Gastroesophageal sphincter (tissue), 4 donors: ENCODE results near the gene ZNF529. TPM values are rescaled to one million over a fixed set of nuclear protein-coding genes. Genes with fewer than 3 reads are reported as not detected.

Experiments used
- ATAC-seq: fragments of 150-250 bp; one replicate; pipeline ENCODE4 v1.9.1; 2016; ENCODE audit warnings: mild to moderate bottlenecking, moderate library complexity
- H3K27ac ChIP-seq, 4 donors: fragments of 200-600 bp; sonication (generic) in 3 of 4; 1 replicate in 3 of 4; 2 replicates in 1 of 4; pipeline ENCODE4 v1.5.1; 2016 to 2019
- H3K27me3 ChIP-seq: fragments of 200-600 bp; sonication (generic); one replicate; pipeline ENCODE4 v1.5.1; 2019
- H3K36me3 ChIP-seq, 2 donors: fragments of 200-600 bp; sonication (generic); one replicate each; pipeline ENCODE4 v1.5.1; 2019; ENCODE audit warnings: control low read depth in 1 of 2
- H3K4me1 ChIP-seq, 3 donors: fragments of 200-600 bp; sonication (generic); 1 replicate in 2 of 3; 2 replicates in 1 of 3; pipeline ENCODE4 v1.5.1; 2016 to 2019; ENCODE audit warnings: control low read depth in 2 of 3
- H3K4me3 ChIP-seq, 2 donors: fragments of 200-600 bp; sonication (generic); one replicate each; pipeline ENCODE4 v1.5.1; 2019; ENCODE audit warnings: mild to moderate bottlenecking in 1 of 2, moderate library complexity in 1 of 2
- H3K9me3 ChIP-seq, 3 donors: fragments of 200-600 bp; sonication (generic); one replicate each; pipeline ENCODE4 v1.5.1; 2017 to 2019; ENCODE audit warnings: control low read depth in 2 of 3
- CTCF ChIP-seq, 4 experiments: fragments of 200-600 bp in 2 of 4; fragments of 450-650 bp in 2 of 4; sonication (generic) in 1 of 4; IDR thresholded peaks; one replicate each; pipeline ENCODE4 v1.5.1; 2017 to 2019; ENCODE audit warnings: antibody characterized with exemption in 4 of 4, mild to moderate bottlenecking in 2 of 4, moderate library complexity in 2 of 4
- EP300 ChIP-seq: sonication (generic); formaldehyde crosslinking; IDR thresholded peaks from one replicate; pipeline ENCODE4 v1.6.1; 2017; ENCODE audit warnings: antibody characterized with exemption, mild to moderate bottlenecking
- POLR2A ChIP-seq, 2 donors: fragments of 450-650 bp; IDR thresholded peaks; one replicate each; pipeline ENCODE4 v1.6.1; 2017; ENCODE audit warnings: antibody characterized with exemption in 2 of 2, mild to moderate bottlenecking in 2 of 2, moderate library complexity in 1 of 2
- POLR2AphosphoS5 ChIP-seq: sonication (generic); formaldehyde crosslinking; IDR thresholded peaks from one replicate; pipeline ENCODE4 v1.6.1; 2017; ENCODE audit warnings: antibody characterized with exemption
- WGBS, 2 donors: methylation state at CpG; one replicate each; pipeline ENCODE4 v1.1.5; 2018; ENCODE audit warnings: low coverage in 1 of 2; 5-methylcytosine and 5-hydroxymethylcytosine counted together
- total RNA-seq, 4 donors: library from RNA; depleted of rRNA; stranded (reverse); fragments of >200 nt; gene quantifications; one replicate each; pipeline ENCODE4 v1.1.0, GENCODE V29; 2016

The ZNF529 gene
- total RNA-seq, 4 donors from 2014 or later, result 13.2 to 25.2 (median 16.2) TPM

- WGBS, 2 donors, result 72% methylated on average over 3 of the region's 4 CpGs; no CpG with 5 or more reads in 1 of the 2 donors
- ATAC-seq, result no peak
- peaks cover 0 to 61% of the 10 kb centered on the region in 2 donors for H3K36me3 ChIP-seq
- no peak for TF ChIP-seq POLR2A (IDR thresholded peaks at IDR 0.05)
- no peak for TF ChIP-seq POLR2AphosphoS5
- no peak for TF ChIP-seq EP300
- no peak for TF ChIP-seq CTCF (IDR thresholded peaks at IDR 0.05)
- H3K27me3 ChIP-seq, result no peaks in the 10 kb centered on the region
- H3K27ac ChIP-seq, result no peak overlapping the region
- no peak overlapping the region for H3K4me3 ChIP-seq
- H3K4me1 ChIP-seq, result peaks cover 0 to 21% (median 5%) of the 10 kb centered on the region in 3 donors
- peaks cover 0 to 65% (median 0%) of the 10 kb centered on the region in 3 donors for H3K9me3 ChIP-seq
Measured at GRCh38 chr19:36524617-36525016, 48.5 kb downstream of the ZNF529 start.

DNA sequence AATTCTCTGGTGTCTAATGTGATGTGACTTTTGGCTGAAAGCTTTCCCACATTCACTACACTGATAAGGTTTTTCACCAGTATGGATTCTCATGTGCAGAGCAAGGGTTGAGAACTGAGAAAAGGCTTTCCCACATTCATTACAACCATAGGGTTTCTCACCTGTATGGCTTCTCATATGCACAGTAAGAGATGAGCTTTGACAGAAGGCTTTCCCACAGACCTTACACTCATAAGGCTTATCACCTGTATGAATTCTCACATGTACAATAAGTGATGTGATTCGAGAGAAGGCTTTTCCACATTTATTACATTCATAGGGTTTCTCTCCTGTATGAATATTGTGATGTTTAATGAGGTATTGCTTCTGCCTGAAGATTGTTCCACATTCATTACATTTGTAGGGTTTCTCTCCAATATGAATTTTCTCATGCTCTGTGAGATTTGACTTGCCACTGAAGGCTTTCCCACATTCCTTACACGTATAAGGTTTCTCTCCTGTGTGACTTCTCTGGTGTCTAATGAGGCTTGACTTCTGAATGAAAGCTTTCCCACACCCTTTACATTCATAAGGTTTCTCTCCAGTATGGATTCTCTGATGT lies 59.0 kb downstream of the ZNF529 start:
- Histone ChIP-seq H3K27ac (no peak overlapping the region), H3K4me3 (no peak overlapping the region), H3K36me3 (peaks cover 11 to 85% of the 10 kb centered on the region in 2 donors), H3K9me3 (peaks cover 2 to 100% (median 9%) of the 10 kb centered on the region in 3 donors), H3K27me3 (no peaks in the 10 kb centered on the region), H3K4me1 (no peaks in the 10 kb centered on the region)
- TF ChIP-seq CTCF (IDR thresholded peaks at IDR 0.05), result no peak
- TF ChIP-seq POLR2A (IDR thresholded peaks at IDR 0.05), result no peak
- no peak for TF ChIP-seq POLR2AphosphoS5
- no peak for TF ChIP-seq EP300
- WGBS, 2 donors, result 100% methylated on average over 2 of the region's 2 CpGs
- no peak for ATAC-seq

- H3K27me3 ChIP-seq, result no peaks in the 10 kb centered on the region
- peaks cover 0 to 27% of the 10 kb centered on the region in 2 donors for H3K36me3 ChIP-seq
- H3K4me1 ChIP-seq, result no peaks in the 10 kb centered on the region
- ATAC-seq, result no peak
- TF ChIP-seq CTCF (IDR thresholded peaks at IDR 0.05) (no peak), POLR2AphosphoS5 (no peak), EP300 (no peak), POLR2A (IDR thresholded peaks at IDR 0.05) (no peak)
- 89 to 91% methylated on average over 2 to 3 of the region's 3 CpGs for WGBS, 2 donors
- H3K9me3 ChIP-seq, result peaks cover 0 to 99% (median 2%) of the 10 kb centered on the region in 3 donors
- no peak overlapping the region for H3K27ac ChIP-seq
- no peak overlapping the region for H3K4me3 ChIP-seq
Measured at GRCh38 chr19:36508325-36508724, 64.8 kb downstream of the ZNF529 start.

- Histone ChIP-seq H3K4me3 (no peak overlapping the region), H3K36me3 (no peaks in the 10 kb centered on the region), H3K4me1 (no peaks in the 10 kb centered on the region), H3K27ac (no peak overlapping the region), H3K27me3 (no peaks in the 10 kb centered on the region), H3K9me3 (peaks cover 0 to 99% (median 0%) of the 10 kb centered on the region in 3 donors)
- 92 to 93% methylated on average over 3 to 5 of the region's 5 CpGs for whole genome bisulfite sequencing, 2 donors
- TF ChIP-seq POLR2AphosphoS5 (no peak), CTCF (IDR thresholded peaks at IDR 0.05) (no peak), EP300 (no peak), POLR2A (IDR thresholded peaks at IDR 0.05) (no peak)
- ATAC-seq, result no peak
Measured at GRCh38 chr19:36501973-36502372, 71.1 kb downstream of the ZNF529 start.

DNA sequence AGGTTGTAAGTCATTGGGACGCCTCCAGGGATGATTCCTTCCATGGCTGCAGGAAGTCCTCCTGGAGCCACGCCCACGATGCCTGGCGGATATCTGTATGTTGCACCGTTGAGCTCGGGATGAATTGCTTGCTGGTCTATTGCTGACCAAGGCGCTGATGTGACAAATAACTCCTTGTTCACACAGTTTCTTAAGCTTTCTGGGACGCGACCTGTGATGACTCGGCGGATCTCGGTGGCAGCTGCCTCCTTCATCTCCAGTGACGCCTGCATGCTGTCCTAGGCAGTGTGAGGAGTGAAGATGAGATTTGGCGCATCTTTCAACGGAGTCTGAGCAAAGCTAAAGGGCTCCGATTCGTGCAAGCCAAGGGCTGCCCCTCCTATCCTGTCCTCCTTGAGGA lies 76.1 kb downstream of the ZNF529 start:
- TF ChIP-seq POLR2AphosphoS5 (no peak), CTCF (IDR thresholded peaks at IDR 0.05) (no peak), POLR2A (IDR thresholded peaks at IDR 0.05) (no peak), EP300 (no peak)
- Histone ChIP-seq H3K9me3 (peaks cover 0 to 52% (median 0%) of the 10 kb centered on the region in 3 donors), H3K4me3 (no peak overlapping the region), H3K27ac (no peak overlapping the region), H3K4me1 (no peaks in the 10 kb centered on the region), H3K27me3 (no peaks in the 10 kb centered on the region), H3K36me3 (no peaks in the 10 kb centered on the region)
- no peak for ATAC-seq
- WGBS, 2 donors, result 100% methylated on average over 1 of the region's 17 CpGs; no CpG with 5 or more reads in 1 of the 2 donors
